RWPE2 (cell line): ENCODE results near the gene MACROD2.

Experiments used
- ATAC-seq: fragments of 200-7000 bp; cut with Tn5 transposase; 3 replicates; pipeline ENCODE4 v1.9.1; 2021; ENCODE audit warnings: low read depth
- DNase-seq: peaks from one replicate; pipeline ENCODE4 v3.0.0-alpha.2; 2020; ENCODE audit warnings: low spot score
- H3K27ac ChIP-seq: fragments of 450-650 bp; 2 replicates; pipeline ENCODE4 v1.5.1; 2017; ENCODE audit warnings: mild to moderate bottlenecking; ENCODE audit not compliant: poor library complexity, severe bottlenecking
- H3K27me3 ChIP-seq: fragments of 250-450 bp; sonication (Bioruptor Pico); 2 replicates; pipeline ENCODE4 v1.5.1; 2021; ENCODE audit warnings: mild to moderate bottlenecking, moderate library complexity; ENCODE audit not compliant: insufficient read depth, poor library complexity, severe bottlenecking
- H3K36me3 ChIP-seq: fragments of 250-450 bp; sonication (Bioruptor Pico); 2 replicates; pipeline ENCODE4 v1.5.1; 2020; ENCODE audit warnings: low read depth, mild to moderate bottlenecking, moderate library complexity
- H3K4me1 ChIP-seq: fragments of 250-450 bp; sonication (Bioruptor Pico); 2 replicates; pipeline ENCODE4 v1.5.1; 2021; ENCODE audit warnings: mild to moderate bottlenecking, moderate library complexity; ENCODE audit not compliant: insufficient read depth, poor library complexity, severe bottlenecking
- H3K4me3 ChIP-seq: fragments of 250-450 bp; sonication (Bioruptor Pico); 2 replicates; pipeline ENCODE4 v1.5.1; 2021; ENCODE audit warnings: mild to moderate bottlenecking, moderate library complexity; ENCODE audit not compliant: severe bottlenecking
- H3K9me3 ChIP-seq: fragments of 250-450 bp; sonication (Bioruptor Pico); 2 replicates; pipeline ENCODE4 v1.5.1; 2021; ENCODE audit warnings: mild to moderate bottlenecking, moderate library complexity; ENCODE audit not compliant: severe bottlenecking
- CTCF ChIP-seq: fragments of 450-650 bp; IDR thresholded peaks from one replicate; pipeline ENCODE4 v1.5.1; 2017; ENCODE audit warnings: mild to moderate bottlenecking, moderate library complexity; ENCODE audit not compliant: poor library complexity, severe bottlenecking

The MACROD2 gene

GRCh38 chr20:15739035-15739434 lies 1743.7 kb downstream of the MACROD2 start:
- Histone ChIP-seq H3K9me3 (no peaks in the 10 kb centered on the region), H3K27ac (no peak overlapping the region)
- ATAC-seq: no peak

GRCh38 chr20:15740046-15740775 lies 1744.9 kb downstream of the MACROD2 start:
- Histone ChIP-seq H3K27ac (no peak overlapping the region), H3K9me3 (no peaks in the 10 kb centered on the region), H3K27me3 (no peaks in the 10 kb centered on the region), H3K36me3 (no peaks in the 10 kb centered on the region), H3K4me3 (no peak overlapping the region), H3K4me1 (peaks cover 16% of the 10 kb centered on the region)
- no peak for TF ChIP-seq CTCF
- DNase-seq (no peak), ATAC-seq (peak; percentile 84)

More at GRCh38 chr20:15739035-15739434, 1743.7 kb downstream of the MACROD2 start:
- TF ChIP-seq CTCF: no peak
- DNase-seq: no peak
- Histone ChIP-seq H3K4me1 (peaks cover 16% of the 10 kb centered on the region), H3K27me3 (no peaks in the 10 kb centered on the region), H3K36me3 (no peaks in the 10 kb centered on the region), H3K4me3 (no peak overlapping the region)

GRCh38 chr20:15742087-15742486 lies 1746.8 kb downstream of the MACROD2 start:
- Histone ChIP-seq H3K4me1 (peaks cover 16% of the 10 kb centered on the region), H3K27ac (no peak overlapping the region), H3K4me3 (no peak overlapping the region), H3K9me3 (no peaks in the 10 kb centered on the region), H3K27me3 (no peaks in the 10 kb centered on the region), H3K36me3 (no peaks in the 10 kb centered on the region)
- no peak for TF ChIP-seq CTCF
- ATAC-seq (no peak), DNase-seq (no peak)

DNA sequence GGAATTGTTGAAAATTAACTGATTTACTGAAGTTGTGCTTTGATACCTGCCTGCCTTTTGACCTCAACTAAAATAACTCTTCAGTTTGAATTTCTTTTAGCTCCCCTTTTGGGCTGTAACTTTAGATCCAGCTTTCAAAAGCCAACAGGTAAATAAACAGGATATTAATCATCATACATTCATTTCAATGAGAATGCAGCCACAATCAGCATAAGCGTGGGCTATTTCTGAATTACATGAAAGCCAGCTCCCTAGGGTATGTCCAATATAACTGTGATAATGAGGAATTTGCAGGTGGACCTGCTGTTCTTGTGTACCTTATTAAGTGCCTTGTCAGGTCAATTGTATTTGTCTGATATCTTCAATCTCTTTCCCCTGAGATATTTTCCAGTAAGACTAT lies 1747.3 kb downstream of the MACROD2 start:
- Histone ChIP-seq H3K4me3 (no peak overlapping the region), H3K4me1 (peaks cover 16% of the 10 kb centered on the region), H3K27me3 (no peaks in the 10 kb centered on the region), H3K27ac (no peak overlapping the region), H3K9me3 (no peaks in the 10 kb centered on the region), H3K36me3 (no peaks in the 10 kb centered on the region)
- DNase-seq: no peak
- ATAC-seq: peak; percentile 62; the same call in 1 of the 3 replicates
- TF ChIP-seq CTCF: no peak
